Subcutaneous adipose tissue (tissue), 4 donors: ENCODE data around the gene MCRIP1. TPM values are rescaled to one million over a fixed set of nuclear protein-coding genes. Genes with fewer than 3 reads are reported as not detected.

Source experiments
- total RNA-seq, 4 donors: library from RNA; depleted of rRNA; stranded (reverse); fragments of >200 nt; gene quantifications; one replicate each; pipeline ENCODE4 v1.1.0, GENCODE V29; 2016
- TF ChIP-seq, protein P1 (sequence below): fragments of 450-650 bp; IDR thresholded peaks from one replicate; pipeline ENCODE4 v1.5.1; 2016; ENCODE audit warnings: low read depth, mild to moderate bottlenecking, control low read depth, antibody characterized with exemption, moderate library complexity

Gene MCRIP1
- total RNA-seq, 4 donors from 2014 or later = 26.6 to 78.7 (median 54.8) TPM

- TF ChIP-seq, protein P1, sequence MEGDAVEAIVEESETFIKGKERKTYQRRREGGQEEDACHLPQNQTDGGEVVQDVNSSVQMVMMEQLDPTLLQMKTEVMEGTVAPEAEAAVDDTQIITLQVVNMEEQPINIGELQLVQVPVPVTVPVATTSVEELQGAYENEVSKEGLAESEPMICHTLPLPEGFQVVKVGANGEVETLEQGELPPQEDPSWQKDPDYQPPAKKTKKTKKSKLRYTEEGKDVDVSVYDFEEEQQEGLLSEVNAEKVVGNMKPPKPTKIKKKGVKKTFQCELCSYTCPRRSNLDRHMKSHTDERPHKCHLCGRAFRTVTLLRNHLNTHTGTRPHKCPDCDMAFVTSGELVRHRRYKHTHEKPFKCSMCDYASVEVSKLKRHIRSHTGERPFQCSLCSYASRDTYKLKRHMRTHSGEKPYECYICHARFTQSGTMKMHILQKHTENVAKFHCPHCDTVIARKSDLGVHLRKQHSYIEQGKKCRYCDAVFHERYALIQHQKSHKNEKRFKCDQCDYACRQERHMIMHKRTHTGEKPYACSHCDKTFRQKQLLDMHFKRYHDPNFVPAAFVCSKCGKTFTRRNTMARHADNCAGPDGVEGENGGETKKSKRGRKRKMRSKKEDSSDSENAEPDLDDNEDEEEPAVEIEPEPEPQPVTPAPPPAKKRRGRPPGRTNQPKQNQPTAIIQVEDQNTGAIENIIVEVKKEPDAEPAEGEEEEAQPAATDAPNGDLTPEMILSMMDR = no peak
These were observed 32.8 kb upstream of the MCRIP1 start for GRCh38 chr17:81865733-81866439.

- TF ChIP-seq, protein P1 = no peak
These were observed 32.3 kb upstream of the MCRIP1 start for GRCh38 chr17:81865358-81865732.

DNA sequence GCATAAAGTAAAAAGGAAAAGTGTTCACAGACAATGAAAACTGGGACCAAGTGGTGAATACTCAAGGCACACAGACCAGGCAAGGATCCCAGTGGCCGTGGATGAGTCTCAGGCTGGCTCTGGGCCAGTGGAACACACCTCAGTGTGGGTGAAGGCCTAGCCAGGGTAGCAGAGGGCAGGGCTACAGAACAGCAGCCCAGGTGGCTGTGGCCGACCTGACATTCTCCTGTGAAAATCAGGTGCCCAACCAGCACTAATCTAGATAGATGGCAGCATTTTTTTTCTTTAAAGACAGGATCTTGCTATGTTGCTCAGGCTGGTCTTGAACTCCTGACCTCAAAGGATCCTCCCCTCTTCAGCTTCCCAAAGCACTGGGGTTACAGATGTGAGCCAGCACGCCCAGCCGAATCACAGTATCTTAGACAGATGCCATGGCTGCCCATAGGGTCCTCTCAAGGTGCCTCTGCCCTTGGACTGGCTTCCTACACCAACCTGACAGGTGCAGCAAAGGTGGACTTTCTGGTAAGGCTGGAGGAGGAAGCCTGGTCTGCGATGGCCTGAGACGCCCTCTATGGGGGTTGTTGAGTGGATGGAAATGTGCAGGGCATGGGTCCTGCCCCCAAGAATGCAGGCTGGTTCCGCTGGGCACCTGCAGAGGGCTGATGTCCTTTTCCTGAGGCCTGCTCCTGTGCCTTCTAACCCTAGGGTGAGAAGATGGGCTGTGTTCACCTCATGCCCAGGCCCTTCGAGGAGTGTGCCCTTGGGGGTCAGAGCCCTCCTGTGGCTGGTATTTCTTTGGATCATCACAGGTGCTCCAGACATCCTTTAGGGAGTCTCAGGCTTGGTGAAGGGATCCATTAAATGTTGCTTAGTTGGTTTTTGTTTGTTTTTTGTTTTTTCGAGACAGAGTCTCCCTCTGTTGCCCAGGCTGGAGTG is 31.0 kb upstream of the MCRIP1 start:
- TF ChIP-seq, protein P1 = no peak

GRCh38 chr17:81863123-81863675 is 30.1 kb upstream of the MCRIP1 start:
- TF ChIP-seq, protein P1 = no peak

DNA sequence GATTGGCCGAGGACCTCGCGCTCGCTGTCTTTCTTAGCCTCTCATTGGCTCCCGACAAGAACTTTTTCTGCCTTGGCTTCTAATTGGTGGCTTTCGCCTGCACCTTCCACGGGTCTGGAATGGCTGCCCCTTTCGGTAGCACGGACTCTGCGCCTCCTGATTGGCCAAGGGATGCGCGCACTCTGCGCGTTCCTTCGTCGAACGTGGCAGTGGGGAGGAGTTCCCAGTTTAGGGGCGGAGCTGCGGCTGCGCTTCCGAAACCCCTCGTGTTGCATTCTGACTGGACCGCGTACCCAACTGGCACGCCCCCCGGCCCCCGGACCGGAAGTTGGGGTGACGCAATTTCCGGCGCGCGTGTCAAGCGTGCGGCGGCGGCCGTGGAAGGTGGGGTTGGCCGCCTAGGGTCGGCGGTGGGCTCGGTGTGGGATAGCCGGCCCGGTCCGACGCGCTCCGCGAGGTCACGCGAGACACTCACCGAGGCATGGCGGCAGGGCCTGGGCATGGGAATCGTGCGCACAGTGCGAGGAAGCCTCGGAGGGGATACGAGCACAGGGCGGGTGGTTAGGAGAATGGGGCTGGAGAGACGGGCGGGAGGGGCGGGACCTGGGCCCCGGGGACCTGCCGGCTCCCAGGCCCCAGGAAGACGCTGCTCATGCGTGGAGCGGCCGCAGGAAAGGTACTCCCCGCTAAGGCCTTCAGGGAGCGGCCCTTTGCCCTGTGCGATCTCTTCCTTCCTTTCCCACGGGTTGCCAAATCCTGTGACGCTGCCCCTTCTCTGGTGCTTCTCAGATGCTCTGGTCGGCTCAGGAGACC is 27.9 kb upstream of the MCRIP1 start:
- TF ChIP-seq, protein P1 = no peak

- TF ChIP-seq, protein P1 = no peak
These were observed 27.0 kb upstream of the MCRIP1 start, which contains the start of gene P4HB for GRCh38 chr17:81859906-81860755. Gene P4HB (minus strand): TSS chr17:81860535. CDS start chr17:81860471, 64 bp downstream.
